Ramos (cell line): Measurements from ENCODE around the gene ARNT2.
"Not testable (repeated sequence)": the region's sequence is repeated elsewhere in the genome, so short reads cannot be mapped to it uniquely, and the experiment has no call there.

Experiments used
- in situ Hi-C: fragments of 300-500 bp; cut with MboI; formaldehyde crosslinking; loops from one replicate; pipeline ENCODE4 v1.14.3; 2022; ENCODE audit warnings: low sequenced_read_pairs; ENCODE audit not compliant: unreplicated experiment

ARNT2 gene

GRCh38 chr15:80633221-80633620, 229.0 kb downstream of the ARNT2 start:
- in situ Hi-C loops: no loop called here

GRCh38 chr15:80635953-80636352, 231.8 kb downstream of the ARNT2 start:
- in situ Hi-C loops: no loop called here

- in situ Hi-C loops: no loop called here
These were observed 232.5 kb downstream of the ARNT2 start for GRCh38 chr15:80636675-80637074.

GRCh38 chr15:80637747-80638146, 233.6 kb downstream of the ARNT2 start:
- in situ Hi-C loops: no loop called here

GRCh38 chr15:80638553-80639167, 234.5 kb downstream of the ARNT2 start:
- in situ Hi-C loops: no loop called here

GRCh38 chr15:80639168-80639555, 235.0 kb downstream of the ARNT2 start:
- in situ Hi-C loops: no loop called here

- in situ Hi-C loops: no loop called here
These were observed 236.4 kb downstream of the ARNT2 start for GRCh38 chr15:80640531-80641121.

- in situ Hi-C loops: no loop called here
These were observed 237.2 kb downstream of the ARNT2 start for GRCh38 chr15:80641384-80641783.

- in situ Hi-C loops: no loop called here
These were observed 239.3 kb downstream of the ARNT2 start for GRCh38 chr15:80643431-80643951.

GRCh38 chr15:80645494-80646065, 241.4 kb downstream of the ARNT2 start:
- in situ Hi-C loops: no loop called here

- in situ Hi-C loops: not testable (repeated sequence)
These were observed 243.2 kb downstream of the ARNT2 start for GRCh38 chr15:80647424-80647823.
